ENCODE data around the gene DNAH8. TPM values are rescaled to one million over a fixed set of nuclear protein-coding genes. Genes with fewer than 3 reads are reported as not detected.

Gene DNAH8
- total RNA-seq, 4 donors from 2014 or later = 0.22 TPM; not detected in 3

- H3K36me3 ChIP-seq = no peaks in the 10 kb centered on the region
- whole genome bisulfite sequencing, 2 donors = 89 to 90% methylated on average over 9 of the region's 9 CpGs
- peaks cover 0 to 27% of the 10 kb centered on the region in 2 donors for H3K27me3 ChIP-seq
- H3K27ac ChIP-seq = no peak overlapping the region
- no peaks in the 10 kb centered on the region for H3K4me1 ChIP-seq
- TF ChIP-seq, protein P1, sequence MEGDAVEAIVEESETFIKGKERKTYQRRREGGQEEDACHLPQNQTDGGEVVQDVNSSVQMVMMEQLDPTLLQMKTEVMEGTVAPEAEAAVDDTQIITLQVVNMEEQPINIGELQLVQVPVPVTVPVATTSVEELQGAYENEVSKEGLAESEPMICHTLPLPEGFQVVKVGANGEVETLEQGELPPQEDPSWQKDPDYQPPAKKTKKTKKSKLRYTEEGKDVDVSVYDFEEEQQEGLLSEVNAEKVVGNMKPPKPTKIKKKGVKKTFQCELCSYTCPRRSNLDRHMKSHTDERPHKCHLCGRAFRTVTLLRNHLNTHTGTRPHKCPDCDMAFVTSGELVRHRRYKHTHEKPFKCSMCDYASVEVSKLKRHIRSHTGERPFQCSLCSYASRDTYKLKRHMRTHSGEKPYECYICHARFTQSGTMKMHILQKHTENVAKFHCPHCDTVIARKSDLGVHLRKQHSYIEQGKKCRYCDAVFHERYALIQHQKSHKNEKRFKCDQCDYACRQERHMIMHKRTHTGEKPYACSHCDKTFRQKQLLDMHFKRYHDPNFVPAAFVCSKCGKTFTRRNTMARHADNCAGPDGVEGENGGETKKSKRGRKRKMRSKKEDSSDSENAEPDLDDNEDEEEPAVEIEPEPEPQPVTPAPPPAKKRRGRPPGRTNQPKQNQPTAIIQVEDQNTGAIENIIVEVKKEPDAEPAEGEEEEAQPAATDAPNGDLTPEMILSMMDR (IDR thresholded peaks at IDR 0.05) = no peak
- TF ChIP-seq EP300 (IDR thresholded peaks at IDR 0.05) (no peak), POLR2A (IDR thresholded peaks at IDR 0.05) (no peak)
- DNase-seq (ENCODE audit: low spot score in 2 of 2) = no peak
- H3K4me3 ChIP-seq = no peak overlapping the region
- H3K9me3 ChIP-seq = no peaks in the 10 kb centered on the region
Measured at GRCh38 chr6:39056681-39057080, 341.6 kb downstream of the DNAH8 start.

GRCh38 chr6:39057251-39058155, 342.4 kb downstream of the DNAH8 start:
- no peak overlapping the region for H3K4me3 ChIP-seq
- H3K36me3 ChIP-seq = no peaks in the 10 kb centered on the region
- DNase-seq (ENCODE audit: low spot score in 2 of 2) = no peak
- no peak for TF ChIP-seq POLR2A (IDR thresholded peaks at IDR 0.05)
- TF ChIP-seq, protein P1 (IDR thresholded peaks at IDR 0.05) = no peak
- no peaks in the 10 kb centered on the region for H3K4me1 ChIP-seq
- 50 to 64% methylated on average over 15 of the region's 17 CpGs for WGBS, 2 donors
- H3K27ac ChIP-seq = no peak overlapping the region
- peaks cover 0 to 20% of the 10 kb centered on the region in 2 donors for H3K27me3 ChIP-seq
- no peaks in the 10 kb centered on the region for H3K9me3 ChIP-seq

- Histone ChIP-seq H3K27me3 (peaks cover 0 to 17% of the 10 kb centered on the region in 2 donors), H3K4me1 (no peaks in the 10 kb centered on the region)
- no peak for TF ChIP-seq POLR2A (IDR thresholded peaks at IDR 0.05)
- no peak for TF ChIP-seq EP300 (IDR thresholded peaks at IDR 0.05)
- TF ChIP-seq, protein P1 (IDR thresholded peaks at IDR 0.05) = no peak
Measured at GRCh38 chr6:39058471-39059147, 343.5 kb downstream of the DNAH8 start.

GRCh38 chr6:39059496-39060310, 344.6 kb downstream of the DNAH8 start:
- Histone ChIP-seq H3K4me3 (no peak overlapping the region), H3K9me3 (no peaks in the 10 kb centered on the region), H3K27ac (no peak overlapping the region), H3K27me3 (peaks cover 0 to 17% of the 10 kb centered on the region in 2 donors), H3K4me1 (no peaks in the 10 kb centered on the region), H3K36me3 (no peaks in the 10 kb centered on the region)
- 53 to 55% methylated on average over 14 of the region's 14 CpGs for WGBS, 2 donors
- TF ChIP-seq EP300 (IDR thresholded peaks at IDR 0.05) (no peak), POLR2A (IDR thresholded peaks at IDR 0.05) (no peak)
- TF ChIP-seq, protein P1 (IDR thresholded peaks at IDR 0.05) = no peak
- no peak for DNase-seq (ENCODE audit: low spot score in 2 of 2)

More at GRCh38 chr6:39058471-39059147, 343.5 kb downstream of the DNAH8 start:
- Histone ChIP-seq H3K36me3 (no peaks in the 10 kb centered on the region), H3K4me3 (no peak overlapping the region), H3K27ac (no peak overlapping the region), H3K9me3 (no peaks in the 10 kb centered on the region)
- no peak for DNase-seq (ENCODE audit: low spot score in 2 of 2)
- WGBS, 2 donors = 76 to 78% methylated on average over 6 of the region's 6 CpGs

Data from tibial nerve (tissue), 4 donors.